OCI-LY7 (cell line): ENCODE results near the gene PTGR1. TPM values are rescaled to one million over a fixed set of nuclear protein-coding genes. Genes with fewer than 3 reads are reported as not detected.
A peak's percentile ranks its signal among the peaks of the same experiment; 100 is the strongest.

ENCODE experiments used
- BruUV-seq: library from RNA; stranded (reverse); fragments of 400-500 nt; replicated peaks from 2 replicates; lab custom pipeline; 2021; lab: Mats Ljungman, UMichigan
- CTCF ChIA-PET: fragments of 300-600 bp; sonication (Branson Sonifier 250); formaldehyde crosslinking; loops from one replicate; lab custom pipeline; 2022; ENCODE audit warnings: antibody characterized with exemption; ENCODE audit not compliant: unreplicated experiment; lab: Charles Lee
- POLR2A ChIA-PET: fragments of 300-600 bp; sonication (Branson Sonifier 250); formaldehyde crosslinking; loops from one replicate; lab custom pipeline; 2022; ENCODE audit warnings: antibody characterized with exemption; lab: Charles Lee
- DNase-seq: peaks from one replicate; pipeline ENCODE4 v3.0.0-alpha.2; 2015; ENCODE audit warnings: low spot score
- H2AFZ ChIP-seq: fragments of 200-600 bp; sonication (generic), shearing (Covaris generic); 2 replicates; pipeline ENCODE4 v1.6.1; 2014; ENCODE audit warnings: mild to moderate bottlenecking, antibody characterized with exemption, low read length, moderate library complexity
- H3K27ac ChIP-seq: fragments of 200-600 bp; sonication (generic); 2 replicates; pipeline ENCODE4 v1.5.1; 2014; ENCODE audit warnings: mixed run types, low read depth, mild to moderate bottlenecking, moderate library complexity, low read length, inconsistent platforms; ENCODE audit not compliant: poor library complexity, severe bottlenecking
- H3K36me3 ChIP-seq: fragments of 200-600 bp; sonication (generic); 2 replicates; pipeline ENCODE4 v1.6.1; 2014; ENCODE audit warnings: mild to moderate bottlenecking, antibody characterized with exemption, low read length, moderate library complexity, mixed read lengths; ENCODE audit not compliant: insufficient read depth
- H3K4me1 ChIP-seq: fragments of 200-600 bp; sonication (generic); 2 replicates; pipeline ENCODE4 v1.5.1; 2014; ENCODE audit warnings: mild to moderate bottlenecking, low read length; ENCODE audit not compliant: insufficient read depth, poor library complexity, severe bottlenecking
- H3K4me2 ChIP-seq: fragments of 200-600 bp; sonication (generic); 2 replicates; pipeline ENCODE4 v1.6.1; 2014; ENCODE audit warnings: mild to moderate bottlenecking, low read length
- H3K4me3 ChIP-seq: fragments of 200-600 bp; sonication (generic); 2 replicates; pipeline ENCODE4 v1.5.1; 2014; ENCODE audit warnings: mild to moderate bottlenecking, low read depth, low read length; ENCODE audit not compliant: poor library complexity, severe bottlenecking
- H3K79me2 ChIP-seq: fragments of 200-600 bp; sonication (generic); 2 replicates; pipeline ENCODE4 v1.6.1; 2016; ENCODE audit warnings: low read depth, mild to moderate bottlenecking, low read length, moderate library complexity, mixed read lengths; ENCODE audit not compliant: insufficient read depth
- H3K9me2 ChIP-seq: fragments of 200-600 bp; sonication (generic); 2 replicates; pipeline ENCODE4 v1.6.1; 2016; ENCODE audit warnings: mild to moderate bottlenecking, low read length, mixed read lengths; ENCODE audit not compliant: insufficient read depth
- H3K9me3 ChIP-seq: fragments of 200-600 bp; sonication (generic); 2 replicates; pipeline ENCODE4 v1.6.1; 2014; ENCODE audit warnings: mild to moderate bottlenecking, mixed run types, low read length, mixed read lengths
- H4K20me1 ChIP-seq: fragments of 200-600 bp; sonication (generic); 2 replicates; pipeline ENCODE4 v1.6.1; 2014; ENCODE audit warnings: mild to moderate bottlenecking, antibody characterized with exemption, low read length, moderate library complexity, mixed read lengths; ENCODE audit not compliant: insufficient read depth
- CTCF ChIP-seq: fragments of 200-600 bp; sonication (generic); conservative IDR thresholded peaks from 2 replicates; pipeline ENCODE4 v1.5.1; 2014; ENCODE audit warnings: mild to moderate bottlenecking, antibody characterized with exemption, low read length, moderate library complexity, mixed read lengths
- EZH2phosphoT487 ChIP-seq: fragments of 200-600 bp; sonication (generic); IDR thresholded peaks from 2 replicates; pipeline ENCODE4 v1.6.1; 2018; ENCODE audit warnings: low read depth, borderline replicate concordance, mild to moderate bottlenecking, mixed run types, antibody characterized with exemption, low read length, moderate library complexity, mixed read lengths
- intact Hi-C: fragments of 100-400 bp; cut with micrococcal nuclease; formaldehyde crosslinking; loops from one replicate; pipeline ENCODE4 v1.10.0; 2022; ENCODE audit not compliant: unreplicated experiment
- total RNA-seq, 2 experiments: library from RNA; depleted of rRNA in 1 of 2; stranded (reverse); fragments of >200 nt in 1 of 2; shearing (Covaris generic) in 1 of 2; gene quantifications; 2 replicates each; pipeline ENCODE4 v1.2.3, GENCODE V29; 2014 to 2022

The PTGR1 gene
- total RNA-seq, 2 experiments from 2014 or later, result not detected

- H3K36me3 ChIP-seq, result no peaks in the 10 kb centered on the region
- H2AFZ ChIP-seq, result peak overlapping the region; percentile 53; the same call in 1 of the 2 replicates
- no peaks in the 10 kb centered on the region for H3K9me2 ChIP-seq
- H3K4me3 ChIP-seq, result peak overlapping the region; percentile 59
- H3K4me1 ChIP-seq, result no peaks in the 10 kb centered on the region
- intact Hi-C loops, result no loop called here
- no peak overlapping the region for H3K27ac ChIP-seq
- no TSS peak for BruUV-seq
- no peak for DNase-seq
- ChIA-PET CTCF (no interaction called here), POLR2A (interaction anchor here (0.6 kb wide), 2 partner anchors 419 to 1374 kb away, joined by 3 read pairs; no protein-coding TSS in a partner anchor)
- no peaks in the 10 kb centered on the region for H4K20me1 ChIP-seq
- no peaks in the 10 kb centered on the region for H3K9me3 ChIP-seq
- H3K4me2 ChIP-seq, result peak overlapping the region; percentile 35; the same call in 1 of the 2 replicates
- H3K79me2 ChIP-seq, result no peaks in the 10 kb centered on the region
- TF ChIP-seq EZH2phosphoT487, result no peak
- no peak for TF ChIP-seq CTCF
Observed at GRCh38 chr9:111524731-111525055, 74.8 kb downstream of the PTGR1 start.

- DNase-seq, result peak; percentile 14
- no peak for TF ChIP-seq EZH2phosphoT487
- TF ChIP-seq CTCF, result no peak
- no peak overlapping the region for H3K4me3 ChIP-seq
- H3K4me1 ChIP-seq, result no peaks in the 10 kb centered on the region
- H3K36me3 ChIP-seq, result no peaks in the 10 kb centered on the region
- no peaks in the 10 kb centered on the region for H3K9me2 ChIP-seq
- no peak overlapping the region for H3K4me2 ChIP-seq
- ChIA-PET CTCF (no interaction called here), POLR2A (no interaction called here)
- H2AFZ ChIP-seq, result no peak overlapping the region
- H4K20me1 ChIP-seq, result no peaks in the 10 kb centered on the region
- H3K9me3 ChIP-seq, result no peaks in the 10 kb centered on the region
- no peak overlapping the region for H3K27ac ChIP-seq
- no TSS peak for BruUV-seq
- intact Hi-C loops, result no loop called here
- H3K79me2 ChIP-seq, result no peaks in the 10 kb centered on the region
Observed at GRCh38 chr9:111516061-111516465, 83.4 kb downstream of the PTGR1 start.

DNA sequence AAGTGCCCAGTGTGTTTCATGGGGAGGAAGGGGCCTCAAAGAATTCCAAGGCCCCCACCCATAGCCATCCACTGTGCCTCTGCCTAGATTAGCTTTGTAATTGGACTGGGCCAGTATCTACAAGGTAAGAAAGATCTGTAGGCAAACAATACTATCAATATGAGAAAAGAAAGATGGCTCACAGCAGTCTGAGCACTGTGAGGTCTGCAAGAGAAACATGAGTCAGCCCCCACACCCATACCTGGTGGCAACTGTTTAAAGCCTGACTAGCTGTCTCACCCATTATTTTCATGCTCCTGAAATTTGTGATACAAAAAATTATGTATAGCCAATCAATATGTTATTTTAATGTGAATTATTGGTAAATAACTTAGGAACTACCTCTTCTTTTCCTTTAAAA lies 84.5 kb downstream of the PTGR1 start:
- H3K9me3 ChIP-seq, result no peaks in the 10 kb centered on the region
- no peak for DNase-seq
- no peak overlapping the region for H2AFZ ChIP-seq
- H3K27ac ChIP-seq, result no peak overlapping the region
- ChIA-PET CTCF (no interaction called here), POLR2A (no interaction called here)
- H3K36me3 ChIP-seq, result no peaks in the 10 kb centered on the region
- H3K79me2 ChIP-seq, result no peaks in the 10 kb centered on the region
- H3K4me3 ChIP-seq, result no peak overlapping the region
- intact Hi-C loops, result no loop called here
- H3K4me1 ChIP-seq, result no peaks in the 10 kb centered on the region
- H3K4me2 ChIP-seq, result no peak overlapping the region
- BruUV-seq, result no TSS peak
- no peaks in the 10 kb centered on the region for H4K20me1 ChIP-seq
- H3K9me2 ChIP-seq, result no peaks in the 10 kb centered on the region
- no peak for TF ChIP-seq CTCF
- no peak for TF ChIP-seq EZH2phosphoT487

Other genes starting within 250 kb of the PTGR1 start
- gene ECPAS, start 115.3 kb downstream of the PTGR1 start, total RNA-seq (2014; rRNA removed; shearing (Covaris generic)), result 41.0 and 47.3 TPM in 2 replicates
- gene ECPAS, start 115.3 kb downstream of the PTGR1 start, total RNA-seq (2022), result 63.2 and 64.2 TPM in 2 replicates
- gene ZNF483, start 74.5 kb downstream of the PTGR1 start, total RNA-seq (2014; rRNA removed; shearing (Covaris generic)), result 0.06 and 0.23 TPM in 2 replicates
- 3.2 and 5.0 TPM in 2 replicates for gene ZNF483, start 74.5 kb downstream of the PTGR1 start, total RNA-seq (2022)
- 4.9 and 5.8 TPM in 2 replicates for gene DNAJC25, start 31.7 kb upstream of the PTGR1 start, total RNA-seq (2014; rRNA removed; shearing (Covaris generic))
- gene DNAJC25, start 31.7 kb upstream of the PTGR1 start, total RNA-seq (2022), result 6.5 and 7.0 TPM in 2 replicates
- 6.2 and 10.4 TPM in 2 replicates for gene GNG10, start 62.0 kb upstream of the PTGR1 start, total RNA-seq (2014; rRNA removed; shearing (Covaris generic))
- gene GNG10, start 62.0 kb upstream of the PTGR1 start, total RNA-seq (2022), result 8.3 and 10.2 TPM in 2 replicates
- not detected in 2 replicates for gene SHOC1, start 195.3 kb upstream of the PTGR1 start, total RNA-seq (2014; rRNA removed; shearing (Covaris generic))
- not detected in 2 replicates for gene SHOC1, start 195.3 kb upstream of the PTGR1 start, total RNA-seq (2022)